SHP77 (cell line): ENCODE results near the gene MAST3.

Experiments used
- DNase-seq, 2 experiments: peaks; one replicate each; lab custom pipeline; 2025; lab: John Stamatoyannopoulos, UW

Gene MAST3

GRCh38 chr19:18112989-18113478, 15.5 kb downstream of the MAST3 start:
- peak; percentile 63 to 75 for DNase-seq

- no peak for DNase-seq
Measured at GRCh38 chr19:18113827-18114226, 16.2 kb downstream of the MAST3 start.

- DNase-seq, result no peak
Measured at GRCh38 chr19:18114483-18114882, 16.9 kb downstream of the MAST3 start.

GRCh38 chr19:18117364-18117691, 19.8 kb downstream of the MAST3 start:
- DNase-seq, result no peak

GRCh38 chr19:18117692-18118378, 20.3 kb downstream of the MAST3 start:
- DNase-seq, result peak; percentile 73 to 87

- no peak for DNase-seq
Measured at GRCh38 chr19:18118420-18119012, 20.9 kb downstream of the MAST3 start.

- no peak for DNase-seq
Measured at GRCh38 chr19:18119013-18119716, 21.6 kb downstream of the MAST3 start.

- no peak for DNase-seq
Measured at GRCh38 chr19:18119717-18120105, 22.1 kb downstream of the MAST3 start.

- DNase-seq, result no peak
Measured at GRCh38 chr19:18120127-18120526, 22.5 kb downstream of the MAST3 start.

GRCh38 chr19:18121166-18121565, 23.6 kb downstream of the MAST3 start:
- no peak for DNase-seq

GRCh38 chr19:18122424-18122823, 24.8 kb downstream of the MAST3 start:
- DNase-seq, result no peak

GRCh38 chr19:18122860-18123795, 25.6 kb downstream of the MAST3 start:
- no peak for DNase-seq

- DNase-seq, result no peak
Measured at GRCh38 chr19:18123819-18124218, 26.2 kb downstream of the MAST3 start.

- no peak for DNase-seq
Measured at GRCh38 chr19:18126097-18126496, 28.5 kb downstream of the MAST3 start.

GRCh38 chr19:18128044-18128443, 30.5 kb downstream of the MAST3 start:
- DNase-seq, result no peak

- DNase-seq, result no peak
Measured at GRCh38 chr19:18128805-18129204, 31.2 kb downstream of the MAST3 start.

GRCh38 chr19:18130523-18131242, 33.1 kb downstream of the MAST3 start:
- no peak for DNase-seq

GRCh38 chr19:18131841-18132596, 34.4 kb downstream of the MAST3 start:
- no peak for DNase-seq

- DNase-seq, result no peak
Measured at GRCh38 chr19:18135712-18136584, 38.4 kb downstream of the MAST3 start.

- no peak for DNase-seq
Measured at GRCh38 chr19:18137242-18137641, 39.7 kb downstream of the MAST3 start.
